Panc1 (cell line): ENCODE data around the gene PLAC8. TPM values are rescaled to one million over a fixed set of nuclear protein-coding genes. Genes with fewer than 3 reads are reported as not detected.

Experiments used
- ATAC-seq: fragments of 200-7000 bp; cut with Tn5 transposase; 2 replicates; pipeline ENCODE4 v1.9.1; 2020; ENCODE audit warnings: mild to moderate bottlenecking, moderate library complexity
- BruUV-seq: library from RNA; stranded (reverse); fragments of 400-500 nt; replicated peaks from 2 replicates; lab custom pipeline; 2021; lab: Mats Ljungman, UMichigan
- CTCF ChIA-PET: fragments of 300-600 bp; sonication (Branson Sonifier 250); formaldehyde crosslinking; loops from one replicate; lab custom pipeline; 2022; ENCODE audit warnings: antibody characterized with exemption; lab: Charles Lee
- POLR2A ChIA-PET: fragments of 300-600 bp; sonication (Branson Sonifier 250); formaldehyde crosslinking; loops from one replicate; lab custom pipeline; 2022; ENCODE audit warnings: antibody characterized with exemption; lab: Charles Lee
- DNase-seq: peaks from one replicate; pipeline ENCODE4 v3.0.0-alpha.2; 2010; ENCODE audit warnings: low read depth, low spot score
- H3K27ac ChIP-seq: 2 replicates; pipeline ENCODE4 v1.5.1; 2011; ENCODE audit warnings: mild to moderate bottlenecking, low read length, inconsistent platforms
- H3K27me3 ChIP-seq: fragments of 200-500 bp; sonication (Bioruptor generic); 2 replicates; pipeline ENCODE4 v1.6.0; 2014; ENCODE audit warnings: low read length, inconsistent platforms; ENCODE audit not compliant: control insufficient read depth, insufficient read depth
- H3K36me3 ChIP-seq: fragments of 200-500 bp; sonication (Bioruptor generic); 2 replicates; pipeline ENCODE4 v1.5.1; 2014; ENCODE audit warnings: inconsistent platforms, mild to moderate bottlenecking, low read length, moderate library complexity; ENCODE audit not compliant: control insufficient read depth, insufficient read depth
- H3K4me1 ChIP-seq: 2 replicates; pipeline ENCODE4 v1.5.1; 2011; ENCODE audit warnings: inconsistent platforms, mild to moderate bottlenecking, low read length, moderate library complexity; ENCODE audit not compliant: control insufficient read depth, insufficient read depth
- H3K4me3 ChIP-seq, 2 experiments: 2 replicates each; pipeline ENCODE4 v1.5.1; 2011 to 2012; ENCODE audit warnings: low read depth in 2 of 2, low read length in 2 of 2, mild to moderate bottlenecking in 2 of 2, inconsistent platforms in 1 of 2, moderate library complexity in 1 of 2
- H3K9me3 ChIP-seq: fragments of 200-500 bp; sonication (Bioruptor generic); 2 replicates; pipeline ENCODE4 v1.5.1; 2014; ENCODE audit warnings: low read depth, mild to moderate bottlenecking, inconsistent platforms, low read length, moderate library complexity; ENCODE audit not compliant: control insufficient read depth, insufficient read depth
- CTCF ChIP-seq: fragments of 450-650 bp; IDR thresholded peaks from 2 replicates; pipeline ENCODE4 v1.5.1; 2017; ENCODE audit warnings: mild to moderate bottlenecking
- POLR2AphosphoS5 ChIP-seq: IDR thresholded peaks from 2 replicates; pipeline ENCODE4 v1.6.1; 2012; ENCODE audit warnings: mild to moderate bottlenecking, low read depth, low read length, moderate library complexity
- REST ChIP-seq, 2 experiments: IDR thresholded peaks; 2 replicates each; pipeline ENCODE4 v1.6.1; 2011 to 2012; ENCODE audit warnings: low read depth in 2 of 2, control low read depth in 1 of 2, low read length in 1 of 2, mild to moderate bottlenecking in 1 of 2, moderate library complexity in 1 of 2; ENCODE audit not compliant: insufficient read depth in 1 of 2
- SIN3A ChIP-seq: IDR thresholded peaks from 2 replicates; pipeline ENCODE4 v1.6.1; 2012; ENCODE audit warnings: low read depth, mild to moderate bottlenecking, low read length, moderate library complexity, borderline replicate concordance; ENCODE audit not compliant: insufficient read depth
- TCF7L2 ChIP-seq: IDR thresholded peaks from 2 replicates; pipeline ENCODE4 v1.6.1; 2011; ENCODE audit warnings: mild to moderate bottlenecking, low read depth, low read length, inconsistent platforms
- in situ Hi-C: cut with HindIII; loops from 2 replicates; pipeline ENCODE4 v1.10.0; 2016; ENCODE audit warnings: low sequenced_read_pairs, low pct_unique_long_range_greater_than_20kb
- intact Hi-C: fragments of 100-400 bp; cut with micrococcal nuclease; formaldehyde crosslinking; loops from one replicate; pipeline ENCODE4 v1.10.0; 2022; ENCODE audit not compliant: unreplicated experiment
- total RNA-seq: library from RNA; stranded (reverse); gene quantifications from one replicate; pipeline ENCODE4 v1.2.1, GENCODE V29; 2021; ENCODE audit not compliant: unreplicated experiment

The PLAC8 gene
- total RNA-seq, 1 experiment from 2014 or later, result 154 TPM

- no peaks in the 10 kb centered on the region; the same call in 1 of the 2 replicates for H3K36me3 ChIP-seq
- ATAC-seq (peak; percentile 80), DNase-seq (peak; percentile 35)
- ChIA-PET CTCF (interaction anchor here (0.6 to 1.4 kb wide), 7 partner anchors 10 to 429 kb away, joined by 3 to 10 read pairs (median 5); no protein-coding TSS in a partner anchor), POLR2A (interaction anchor here (0.7 kb wide), 1 partner anchor 1859 kb away, joined by 4 read pairs; no protein-coding TSS in a partner anchor)
- H3K4me1 ChIP-seq, result no peaks in the 10 kb centered on the region; the same call in 1 of the 2 replicates
- H3K9me3 ChIP-seq, result no peaks in the 10 kb centered on the region
- TF ChIP-seq SIN3A (no peak), POLR2AphosphoS5 (no peak), TCF7L2 (no peak), REST (IDR thresholded peaks at IDR 0.05; ENCODE audit: insufficient read depth in 1 of 2, low read depth in 2 of 2, low read length in 1 of 2) (no peak), CTCF (peak; percentile 69; the same call in 1 of the 2 replicates)
- H3K4me3 ChIP-seq, result no peak overlapping the region
- no peaks in the 10 kb centered on the region for H3K27me3 ChIP-seq
- in situ Hi-C loops (no loop called here), intact Hi-C loops (no loop called here)
- no TSS peak for BruUV-seq
- H3K27ac ChIP-seq, result no peak overlapping the region; the same call in 1 of the 2 replicates
These were observed 40.3 kb downstream of the PLAC8 start for GRCh38 chr4:83074086-83074704.

GRCh38 chr4:83071116-83071515 is 43.4 kb downstream of the PLAC8 start:
- ChIA-PET POLR2A (interaction anchor here (0.5 kb wide), 1 partner anchor 29 kb away, joined by 3 read pairs; no protein-coding TSS in a partner anchor), CTCF (no interaction called here)
- ATAC-seq (peak; percentile 53; the same call in 1 of the 2 replicates), DNase-seq (no peak)
- Histone ChIP-seq H3K27me3 (no peaks in the 10 kb centered on the region), H3K27ac (no peak overlapping the region), H3K9me3 (no peaks in the 10 kb centered on the region), H3K36me3 (peaks cover 3% of the 10 kb centered on the region; the same call in 1 of the 2 replicates), H3K4me3 (no peak overlapping the region), H3K4me1 (peaks cover 5% of the 10 kb centered on the region; the same call in 1 of the 2 replicates)
- intact Hi-C loops (no loop called here), in situ Hi-C loops (no loop called here)
- no TSS peak for BruUV-seq
- TF ChIP-seq TCF7L2 (no peak), POLR2AphosphoS5 (no peak), SIN3A (no peak), REST (IDR thresholded peaks at IDR 0.05; ENCODE audit: insufficient read depth in 1 of 2, low read depth in 2 of 2, low read length in 1 of 2) (no peak), CTCF (no peak)
